Thoracic aorta (tissue), 2 donors: ENCODE data around the gene ZMYND11. TPM values are rescaled to one million over a fixed set of nuclear protein-coding genes. Genes with fewer than 3 reads are reported as not detected.

ENCODE experiments used
- ATAC-seq: fragments of 150-250 bp; one replicate; pipeline ENCODE4 v1.8.0; 2017; ENCODE audit warnings: low read depth; ENCODE audit not compliant: insufficient number of reproducible peaks, low FRiP score
- DNase-seq: peaks from one replicate; pipeline ENCODE4 v3.0.0-alpha.2; 2020; ENCODE audit warnings: low spot score
- H3K27ac ChIP-seq, 2 donors: fragments of 200-600 bp; sonication (generic); 1 replicate in 1 of 2; 2 replicates in 1 of 2; pipeline ENCODE4 v1.5.1; 2016; ENCODE audit warnings: mild to moderate bottlenecking in 2 of 2, moderate library complexity in 2 of 2
- H3K27me3 ChIP-seq: fragments of 200-600 bp; sonication (generic); replicated peaks from 2 replicates; pipeline ENCODE4 v1.6.0; 2016; ENCODE audit warnings: mild to moderate bottlenecking; ENCODE audit not compliant: insufficient read depth
- H3K36me3 ChIP-seq: fragments of 200-600 bp; sonication (generic); one replicate; pipeline ENCODE4 v1.5.1; 2016
- H3K4me1 ChIP-seq, 2 donors: fragments of 200-600 bp; sonication (generic); 1 replicate in 1 of 2; 2 replicates in 1 of 2; pipeline versions ENCODE4 v1.5.1 to v1.6.0; 2016; ENCODE audit warnings: low read depth in 2 of 2, mild to moderate bottlenecking in 1 of 2; ENCODE audit not compliant: control insufficient read depth in 1 of 2
- H3K4me3 ChIP-seq: fragments of 200-600 bp; sonication (generic); 2 replicates; pipeline ENCODE4 v1.5.1; 2016; ENCODE audit warnings: mild to moderate bottlenecking
- H3K9me3 ChIP-seq: fragments of 200-600 bp; sonication (generic); 2 replicates; pipeline ENCODE4 v1.5.1; 2016
- total RNA-seq, 2 donors: library from RNA; depleted of rRNA; stranded (reverse); fragments of >200 nt; gene quantifications; one replicate each; pipeline versions ENCODE4 v1.1.0 to v1.2.3, GENCODE V29; 2016
- TF ChIP-seq, protein P1 (sequence below): fragments of 200-600 bp; sonication (generic); IDR thresholded peaks from one replicate; pipeline ENCODE4 v1.5.1; 2019; ENCODE audit warnings: antibody characterized with exemption

The ZMYND11 gene
- total RNA-seq, 2 donors from 2014 or later, result 56.9 to 103 TPM

DNA sequence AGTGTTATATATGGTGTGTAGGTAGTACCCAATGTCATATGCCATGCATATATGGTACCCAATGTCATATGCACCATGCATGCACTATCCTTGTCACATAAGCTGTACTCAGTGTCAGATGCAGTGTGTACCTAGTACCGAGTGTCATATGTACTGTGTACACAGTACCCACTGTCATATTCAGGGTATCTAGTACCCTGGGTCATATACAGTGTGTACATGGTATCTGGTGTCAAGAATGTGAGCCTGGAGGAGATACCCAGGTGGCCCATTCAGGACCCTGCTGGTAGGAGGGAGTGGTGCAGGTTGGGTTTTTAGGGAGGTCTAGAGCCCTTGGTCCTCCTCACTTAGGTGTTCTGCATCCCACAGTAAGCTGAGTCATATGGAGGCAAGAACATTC is 1.8 kb downstream of the ZMYND11 start:
- H3K27ac ChIP-seq, result no peak overlapping the region
- H3K9me3 ChIP-seq, result no peaks in the 10 kb centered on the region
- H3K27me3 ChIP-seq, result no peaks in the 10 kb centered on the region
- H3K36me3 ChIP-seq, result no peaks in the 10 kb centered on the region
- peak overlapping the region; percentile 74 for H3K4me3 ChIP-seq
- H3K4me1 ChIP-seq, result peaks cover 16 to 40% of the 10 kb centered on the region in 2 donors
- TF ChIP-seq, protein P1, sequence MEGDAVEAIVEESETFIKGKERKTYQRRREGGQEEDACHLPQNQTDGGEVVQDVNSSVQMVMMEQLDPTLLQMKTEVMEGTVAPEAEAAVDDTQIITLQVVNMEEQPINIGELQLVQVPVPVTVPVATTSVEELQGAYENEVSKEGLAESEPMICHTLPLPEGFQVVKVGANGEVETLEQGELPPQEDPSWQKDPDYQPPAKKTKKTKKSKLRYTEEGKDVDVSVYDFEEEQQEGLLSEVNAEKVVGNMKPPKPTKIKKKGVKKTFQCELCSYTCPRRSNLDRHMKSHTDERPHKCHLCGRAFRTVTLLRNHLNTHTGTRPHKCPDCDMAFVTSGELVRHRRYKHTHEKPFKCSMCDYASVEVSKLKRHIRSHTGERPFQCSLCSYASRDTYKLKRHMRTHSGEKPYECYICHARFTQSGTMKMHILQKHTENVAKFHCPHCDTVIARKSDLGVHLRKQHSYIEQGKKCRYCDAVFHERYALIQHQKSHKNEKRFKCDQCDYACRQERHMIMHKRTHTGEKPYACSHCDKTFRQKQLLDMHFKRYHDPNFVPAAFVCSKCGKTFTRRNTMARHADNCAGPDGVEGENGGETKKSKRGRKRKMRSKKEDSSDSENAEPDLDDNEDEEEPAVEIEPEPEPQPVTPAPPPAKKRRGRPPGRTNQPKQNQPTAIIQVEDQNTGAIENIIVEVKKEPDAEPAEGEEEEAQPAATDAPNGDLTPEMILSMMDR, result peak; percentile 36
- ATAC-seq (no peak), DNase-seq (no peak)

DNA sequence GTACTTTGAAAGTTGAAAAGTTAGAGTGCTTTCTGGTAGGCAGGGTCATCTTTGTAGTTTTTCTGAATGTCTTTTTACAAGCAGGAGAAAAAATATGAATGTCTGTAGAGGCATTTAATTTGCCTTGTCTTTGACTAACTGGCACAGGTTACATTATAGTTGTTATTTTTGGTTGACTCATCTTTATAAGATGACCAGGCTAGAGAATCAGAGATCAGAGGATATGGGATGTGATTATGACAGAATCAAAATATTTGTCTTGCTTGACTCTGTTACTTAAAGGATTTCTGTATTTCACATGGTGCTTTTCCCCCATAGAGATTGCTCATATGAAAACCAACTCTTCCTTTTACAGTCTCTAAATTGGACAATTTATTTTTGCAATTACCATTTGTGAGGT is 2.4 kb downstream of the ZMYND11 start:
- Histone ChIP-seq H3K4me3 (no peak overlapping the region), H3K27me3 (no peaks in the 10 kb centered on the region), H3K9me3 (no peaks in the 10 kb centered on the region), H3K4me1 (peaks cover 16 to 35% of the 10 kb centered on the region in 2 donors), H3K36me3 (no peaks in the 10 kb centered on the region), H3K27ac (no peak overlapping the region)
- ATAC-seq (no peak), DNase-seq (no peak)
- TF ChIP-seq, protein P1, result no peak

DNA sequence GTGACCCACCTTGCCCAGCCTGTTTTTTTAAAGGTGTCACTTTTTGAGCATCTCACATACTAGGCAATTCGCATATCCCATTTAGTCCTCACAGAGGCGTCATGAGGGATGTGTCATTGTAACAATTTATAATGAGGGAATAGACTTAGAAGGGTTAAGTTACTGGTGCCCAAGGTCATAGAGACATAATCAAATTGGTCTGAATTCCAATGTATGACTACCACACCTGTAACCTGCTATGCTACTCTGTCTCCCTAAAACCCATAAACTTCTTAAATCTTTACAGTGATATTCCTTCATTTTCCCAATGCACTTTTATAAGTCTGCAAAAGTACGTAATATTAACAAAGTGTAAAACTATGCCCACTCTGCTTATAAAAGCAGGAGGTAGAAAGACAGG is 7.1 kb downstream of the ZMYND11 start:
- no peaks in the 10 kb centered on the region for H3K27me3 ChIP-seq
- H3K27ac ChIP-seq, result no peak overlapping the region
- TF ChIP-seq, protein P1, result no peak
- no peak for ATAC-seq
- no peaks in the 10 kb centered on the region for H3K36me3 ChIP-seq
- DNase-seq, result no peak
- H3K9me3 ChIP-seq, result no peaks in the 10 kb centered on the region
- no peak overlapping the region for H3K4me3 ChIP-seq
- H3K4me1 ChIP-seq, result peaks cover 3 to 18% of the 10 kb centered on the region in 2 donors

DNA sequence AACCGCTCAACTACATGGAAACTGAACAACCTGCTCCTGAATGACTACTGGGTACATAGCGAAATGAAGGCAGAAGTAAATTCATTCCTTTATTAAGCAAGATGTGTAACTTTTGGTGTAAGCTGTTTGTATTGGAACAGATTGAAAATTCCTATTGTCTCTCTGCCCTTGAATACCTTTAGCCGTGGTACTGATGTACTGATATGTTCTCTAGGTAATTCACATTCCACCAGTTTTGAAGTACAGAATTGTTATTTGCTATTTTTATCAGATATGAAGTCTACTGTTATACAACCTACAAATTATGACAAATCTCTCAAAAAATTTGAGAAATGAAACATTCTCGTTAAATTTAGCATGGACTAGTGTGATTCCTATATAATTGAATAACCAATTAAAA is 17.7 kb downstream of the ZMYND11 start:
- Histone ChIP-seq H3K27me3 (no peaks in the 10 kb centered on the region), H3K27ac (no peak overlapping the region), H3K9me3 (no peaks in the 10 kb centered on the region), H3K4me1 (peaks cover 0 to 4% of the 10 kb centered on the region in 2 donors), H3K4me3 (no peak overlapping the region), H3K36me3 (no peaks in the 10 kb centered on the region)
- DNase-seq (no peak), ATAC-seq (no peak)
- TF ChIP-seq, protein P1, result no peak

DNA sequence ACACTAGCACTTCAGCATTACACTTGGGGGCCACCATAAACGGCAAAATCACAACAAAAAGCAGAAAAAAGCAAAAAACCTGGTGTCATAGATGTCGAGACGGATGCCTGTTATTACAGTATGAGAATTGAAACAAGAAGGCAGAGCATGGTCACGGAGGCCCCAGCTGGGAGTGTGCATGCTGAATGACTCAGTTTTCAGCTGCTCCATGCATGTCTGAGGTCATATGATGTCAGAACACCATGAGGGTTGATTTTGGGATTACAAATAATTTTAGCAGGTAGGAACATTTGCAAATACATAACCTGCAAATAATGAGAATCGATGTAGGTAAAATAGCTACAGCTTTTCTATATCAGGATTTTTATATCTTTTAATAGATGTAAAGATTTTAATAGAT is 19.1 kb downstream of the ZMYND11 start:
- Histone ChIP-seq H3K9me3 (no peaks in the 10 kb centered on the region), H3K27me3 (no peaks in the 10 kb centered on the region), H3K4me3 (no peak overlapping the region), H3K36me3 (no peaks in the 10 kb centered on the region), H3K27ac (no peak overlapping the region), H3K4me1 (peaks cover 0 to 4% of the 10 kb centered on the region in 2 donors)
- ATAC-seq (no peak), DNase-seq (no peak)
- TF ChIP-seq, protein P1, result no peak
